ENCODE data around the gene GRPEL1. TPM values are rescaled to one million over a fixed set of nuclear protein-coding genes. Genes with fewer than 3 reads are reported as not detected.

Gene GRPEL1
- total and polyA plus RNA-seq, 2 of the 13 experiments (the other 11 are each of a cell fraction or from before 2014, with no cell fraction given), result 32.3 to 141 TPM

DNA sequence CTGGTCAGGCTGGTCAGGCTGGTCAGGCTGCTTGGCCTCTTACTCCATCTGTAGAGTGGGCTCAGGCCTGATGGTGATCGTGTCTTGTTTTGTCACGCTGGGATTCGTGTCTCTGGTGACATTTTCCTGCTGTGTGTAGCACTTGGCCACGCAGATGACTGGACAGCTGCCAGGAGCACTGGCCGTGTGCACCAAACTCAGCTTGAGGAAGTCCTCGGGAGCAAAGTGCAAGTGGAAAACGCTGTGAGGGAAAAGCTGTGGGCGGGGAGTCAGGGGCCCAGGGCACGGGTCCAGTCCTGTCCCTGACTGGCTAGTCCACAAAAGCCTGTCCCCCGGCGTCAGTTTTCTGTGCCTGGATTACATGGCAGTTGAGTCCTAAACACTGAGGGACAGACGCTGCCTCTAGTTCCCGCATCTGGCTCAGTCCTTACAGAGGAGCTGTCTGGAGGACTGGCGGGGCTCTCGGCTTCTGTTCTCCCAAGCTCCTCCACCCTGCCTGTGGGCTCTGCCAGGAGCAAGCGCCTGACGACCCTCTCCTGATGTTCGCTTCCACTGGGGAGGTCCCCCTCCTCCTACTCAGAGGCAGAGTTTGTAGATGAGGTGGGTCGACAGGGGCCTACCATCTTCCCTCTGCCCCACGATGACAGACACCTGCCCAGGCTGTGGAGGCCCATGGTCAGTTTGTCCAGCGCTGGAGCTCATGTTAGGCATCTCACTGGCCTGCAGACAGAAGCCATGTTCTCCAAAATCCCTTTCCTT lies 35.9 kb upstream of the GRPEL1 start (continued):
- TF ChIP-seq GMEB1 (CRISPR knock-in tag; IDR thresholded peaks at IDR 0.05; ENCODE audit: borderline replicate concordance) (no peak; the same call in 1 of the 2 replicates), RFXAP (CRISPR knock-in tag; IDR thresholded peaks at IDR 0.05; ENCODE audit: borderline replicate concordance) (no peak; the same call in 1 of the 2 replicates), TBP (CRISPR knock-in tag; IDR thresholded peaks at IDR 0.05) (no peak), DMAP1 (CRISPR knock-in tag; IDR thresholded peaks at IDR 0.05) (peak; percentile 72), NFE2L2 (IDR thresholded peaks at IDR 0.05; ENCODE audit: low read length) (no peak), ZNF562 (CRISPR knock-in tag; IDR thresholded peaks at IDR 0.05; ENCODE audit: borderline replicate concordance) (no peak), ZNF292 (CRISPR knock-in tag; IDR thresholded peaks at IDR 0.05; ENCODE audit: borderline replicate concordance, low read depth) (no peak; the same call in 1 of the 2 replicates), ZNF552 (CRISPR knock-in tag; IDR thresholded peaks at IDR 0.05; ENCODE audit: borderline replicate concordance) (no peak; the same call in 1 of the 2 replicates), RBM22 (optimal IDR thresholded peaks at IDR 0.05; ENCODE audit: low read length) (no peak), ZNF256 (CRISPR knock-in tag; conservative IDR thresholded peaks at IDR 0.05) (no peak), ZNF260 (CRISPR knock-in tag; IDR thresholded peaks at IDR 0.05; ENCODE audit: borderline replicate concordance, low read depth) (0 out of 2 replicates have a peak, but pooled peaks have one; percentile 49), HNRNPUL1 (IDR thresholded peaks at IDR 0.05; ENCODE audit: low read depth, low read length) (no peak), ZNF180 (CRISPR knock-in tag; IDR thresholded peaks at IDR 0.05; ENCODE audit: borderline replicate concordance, low read depth) (no peak), CERS6 (CRISPR knock-in tag; IDR thresholded peaks at IDR 0.05) (no peak), ZNF660 (CRISPR knock-in tag; IDR thresholded peaks at IDR 0.05; ENCODE audit: borderline replicate concordance, low read depth) (no peak), HHEX (CRISPR knock-in tag; IDR thresholded peaks at IDR 0.05) (no peak), TBX2 (CRISPR knock-in tag; IDR thresholded peaks at IDR 0.05; ENCODE audit: borderline replicate concordance) (peak; percentile 77), ZSCAN31 (CRISPR knock-in tag; IDR thresholded peaks at IDR 0.05; ENCODE audit: low read depth) (no peak), ZNF510 (CRISPR knock-in tag; IDR thresholded peaks at IDR 0.05; ENCODE audit: low read depth) (no peak; the same call in 1 of the 2 replicates), ZBTB7A (CRISPR knock-in tag; IDR thresholded peaks at IDR 0.05) (peak; percentile 25; the same call in 1 of the 2 replicates)
- TF ChIP-seq, protein P1, sequence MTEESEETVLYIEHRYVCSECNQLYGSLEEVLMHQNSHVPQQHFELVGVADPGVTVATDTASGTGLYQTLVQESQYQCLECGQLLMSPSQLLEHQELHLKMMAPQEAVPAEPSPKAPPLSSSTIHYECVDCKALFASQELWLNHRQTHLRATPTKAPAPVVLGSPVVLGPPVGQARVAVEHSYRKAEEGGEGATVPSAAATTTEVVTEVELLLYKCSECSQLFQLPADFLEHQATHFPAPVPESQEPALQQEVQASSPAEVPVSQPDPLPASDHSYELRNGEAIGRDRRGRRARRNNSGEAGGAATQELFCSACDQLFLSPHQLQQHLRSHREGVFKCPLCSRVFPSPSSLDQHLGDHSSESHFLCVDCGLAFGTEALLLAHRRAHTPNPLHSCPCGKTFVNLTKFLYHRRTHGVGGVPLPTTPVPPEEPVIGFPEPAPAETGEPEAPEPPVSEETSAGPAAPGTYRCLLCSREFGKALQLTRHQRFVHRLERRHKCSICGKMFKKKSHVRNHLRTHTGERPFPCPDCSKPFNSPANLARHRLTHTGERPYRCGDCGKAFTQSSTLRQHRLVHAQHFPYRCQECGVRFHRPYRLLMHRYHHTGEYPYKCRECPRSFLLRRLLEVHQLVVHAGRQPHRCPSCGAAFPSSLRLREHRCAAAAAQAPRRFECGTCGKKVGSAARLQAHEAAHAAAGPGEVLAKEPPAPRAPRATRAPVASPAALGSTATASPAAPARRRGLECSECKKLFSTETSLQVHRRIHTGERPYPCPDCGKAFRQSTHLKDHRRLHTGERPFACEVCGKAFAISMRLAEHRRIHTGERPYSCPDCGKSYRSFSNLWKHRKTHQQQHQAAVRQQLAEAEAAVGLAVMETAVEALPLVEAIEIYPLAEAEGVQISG (CRISPR knock-in tag; IDR thresholded peaks at IDR 0.05), result peak; percentile 56
- TF ChIP-seq, protein P2, sequence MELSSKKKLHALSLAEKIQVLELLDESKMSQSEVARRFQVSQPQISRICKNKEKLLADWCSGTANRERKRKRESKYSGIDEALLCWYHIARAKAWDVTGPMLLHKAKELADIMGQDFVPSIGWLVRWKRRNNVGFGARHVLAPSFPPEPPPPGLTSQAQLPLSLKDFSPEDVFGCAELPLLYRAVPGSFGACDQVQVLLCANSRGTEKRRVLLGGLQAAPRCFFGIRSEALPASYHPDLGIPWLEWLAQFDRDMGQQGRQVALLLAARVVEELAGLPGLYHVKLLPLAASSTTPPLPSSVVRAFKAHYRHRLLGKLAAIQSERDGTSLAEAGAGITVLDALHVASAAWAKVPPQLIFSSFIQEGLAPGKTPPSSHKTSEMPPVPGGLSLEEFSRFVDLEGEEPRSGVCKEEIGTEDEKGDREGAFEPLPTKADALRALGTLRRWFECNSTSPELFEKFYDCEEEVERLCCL (CRISPR knock-in tag; IDR thresholded peaks at IDR 0.05; ENCODE audit: borderline replicate concordance), result no peak

Measured in HepG2 (cell line).